ENCODE results near the gene RET.

RET gene

DNA sequence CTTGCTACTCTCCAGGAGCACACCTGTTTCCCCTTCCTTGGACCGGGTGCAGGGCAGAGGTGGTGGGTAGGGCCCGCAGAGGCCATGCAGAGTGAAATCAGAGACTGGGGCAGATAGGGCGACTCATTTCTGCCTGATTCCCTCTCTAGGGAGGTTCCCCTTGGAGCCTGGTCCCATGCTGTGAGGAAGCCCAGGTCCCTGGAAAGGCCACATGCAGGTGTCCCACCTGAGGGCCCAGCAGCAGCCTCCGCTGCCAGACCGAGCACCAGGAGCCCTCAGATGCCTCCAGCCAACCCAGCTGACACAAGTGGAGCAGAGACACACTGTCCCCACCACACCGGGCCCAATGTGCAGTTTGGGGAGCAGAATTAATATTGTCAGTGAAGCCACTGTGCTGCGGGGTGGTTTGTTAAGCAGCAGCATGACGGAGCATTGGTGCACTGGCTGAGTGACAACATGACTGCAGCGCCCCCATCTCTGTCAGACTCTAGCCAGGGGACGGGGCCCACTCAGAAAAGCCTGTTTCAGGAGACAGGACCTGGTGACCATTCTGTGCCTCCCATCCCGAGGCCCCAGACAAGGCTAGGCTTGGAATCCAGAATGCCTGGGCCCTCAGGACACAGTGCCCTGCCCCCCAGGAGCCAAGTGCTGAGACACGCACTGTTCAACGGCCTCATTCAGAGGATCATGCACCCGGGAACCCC is 30.4 kb upstream of the RET start:
- Histone ChIP-seq H3K4me3 (ENCODE audit: low read depth in 1 of 2, low read length in 2 of 2) (no peak overlapping the region), H3K27me3 (ENCODE audit: low read depth, low read length) (peaks cover 3% of the 10 kb centered on the region), H3K9me3 (ENCODE audit: control insufficient read depth in 1 of 2, low read length in 2 of 2) (no peaks in the 10 kb centered on the region), H3K27ac (ENCODE audit: low read length) (no peak overlapping the region), H3K4me1 (ENCODE audit: control insufficient read depth in 1 of 2, insufficient read depth in 2 of 2, low read length in 2 of 2) (no peaks in the 10 kb centered on the region), H3K36me3 (ENCODE audit: control insufficient read depth in 1 of 2, insufficient read depth in 2 of 2, low read length in 2 of 2) (no peaks in the 10 kb centered on the region)

DNA sequence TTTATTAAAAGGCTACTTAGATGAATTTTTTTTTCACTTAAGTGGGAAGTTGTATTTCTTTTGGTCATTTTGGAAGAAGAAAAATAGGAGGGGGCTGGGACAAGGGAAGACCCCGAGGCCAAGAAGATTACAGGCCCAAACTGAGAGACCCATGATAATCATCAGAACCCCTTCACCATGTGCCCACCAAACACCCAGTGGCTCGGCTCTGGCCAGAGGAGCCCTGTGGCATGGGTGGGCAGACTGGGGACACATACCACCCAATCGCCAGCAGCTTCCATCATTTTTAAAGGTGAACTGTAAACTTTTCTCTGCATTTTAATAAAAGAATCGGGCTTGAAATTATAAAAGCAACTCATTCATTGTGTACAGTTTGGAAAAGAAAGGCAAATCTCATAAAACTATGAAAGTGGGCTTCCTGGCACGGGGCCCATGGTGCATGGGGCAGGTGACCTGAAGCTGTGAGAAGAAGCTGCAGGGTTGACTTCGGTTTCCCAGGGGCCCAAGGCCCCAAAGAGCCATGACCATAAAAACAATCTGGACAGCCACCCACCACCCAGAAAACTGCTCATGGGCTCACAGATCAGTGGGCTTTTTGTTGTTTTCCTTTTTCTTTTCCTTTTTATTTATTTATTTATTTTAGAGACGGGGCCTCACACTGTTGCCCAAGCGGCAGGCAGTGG is 29.4 kb upstream of the RET start:
- Histone ChIP-seq H3K36me3 (ENCODE audit: control insufficient read depth in 1 of 2, insufficient read depth in 2 of 2, low read length in 2 of 2) (no peaks in the 10 kb centered on the region), H3K4me1 (ENCODE audit: control insufficient read depth in 1 of 2, insufficient read depth in 2 of 2, low read length in 2 of 2) (no peaks in the 10 kb centered on the region), H3K4me3 (ENCODE audit: low read depth in 1 of 2, low read length in 2 of 2) (no peak overlapping the region), H3K27me3 (ENCODE audit: low read depth, low read length) (peaks cover 3% of the 10 kb centered on the region), H3K9me3 (ENCODE audit: control insufficient read depth in 1 of 2, low read length in 2 of 2) (no peaks in the 10 kb centered on the region), H3K27ac (ENCODE audit: low read length) (no peak overlapping the region)

DNA sequence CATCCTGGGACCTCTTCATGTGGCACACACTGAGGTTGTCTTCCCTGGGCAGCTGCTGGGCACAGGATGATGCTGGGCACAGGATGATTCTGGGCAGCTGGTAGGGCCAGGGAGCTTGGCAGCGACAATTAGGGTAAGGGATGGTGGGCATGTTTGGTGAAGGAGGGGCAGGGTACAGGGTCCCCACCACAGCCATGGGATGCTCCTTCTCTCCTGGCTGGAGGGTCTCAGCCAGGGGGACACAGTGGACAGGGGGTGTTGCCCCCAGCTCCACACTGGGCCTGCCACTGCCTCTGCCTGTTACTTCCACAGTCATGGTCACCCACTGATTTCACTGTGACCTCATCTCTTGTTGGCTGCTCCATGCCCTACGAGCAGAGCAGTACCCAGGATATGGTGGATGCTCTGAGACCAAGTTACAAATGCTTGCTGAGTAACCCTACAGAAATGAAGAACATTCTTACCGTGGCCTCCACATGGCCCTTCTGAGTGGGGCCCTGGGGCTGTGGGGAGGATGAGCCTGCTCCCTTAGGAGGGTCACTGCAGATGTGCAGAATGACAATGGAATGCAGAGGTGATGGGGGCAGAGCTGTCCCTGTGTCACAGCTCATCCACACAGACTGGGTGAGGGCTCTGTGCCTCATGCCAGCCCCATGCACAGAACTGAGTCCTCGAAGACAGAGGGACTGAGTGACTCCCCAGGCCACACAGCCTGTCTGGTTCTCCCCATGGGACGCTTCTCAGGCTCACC is 28.4 kb upstream of the RET start:
- Histone ChIP-seq H3K4me3 (ENCODE audit: low read depth in 1 of 2, low read length in 2 of 2) (no peak overlapping the region), H3K9me3 (ENCODE audit: control insufficient read depth in 1 of 2, low read length in 2 of 2) (no peaks in the 10 kb centered on the region), H3K4me1 (ENCODE audit: control insufficient read depth in 1 of 2, insufficient read depth in 2 of 2, low read length in 2 of 2) (no peaks in the 10 kb centered on the region), H3K27me3 (ENCODE audit: low read depth, low read length) (peaks cover 3% of the 10 kb centered on the region), H3K27ac (ENCODE audit: low read length) (no peak overlapping the region), H3K36me3 (ENCODE audit: control insufficient read depth in 1 of 2, insufficient read depth in 2 of 2, low read length in 2 of 2) (no peaks in the 10 kb centered on the region)

DNA sequence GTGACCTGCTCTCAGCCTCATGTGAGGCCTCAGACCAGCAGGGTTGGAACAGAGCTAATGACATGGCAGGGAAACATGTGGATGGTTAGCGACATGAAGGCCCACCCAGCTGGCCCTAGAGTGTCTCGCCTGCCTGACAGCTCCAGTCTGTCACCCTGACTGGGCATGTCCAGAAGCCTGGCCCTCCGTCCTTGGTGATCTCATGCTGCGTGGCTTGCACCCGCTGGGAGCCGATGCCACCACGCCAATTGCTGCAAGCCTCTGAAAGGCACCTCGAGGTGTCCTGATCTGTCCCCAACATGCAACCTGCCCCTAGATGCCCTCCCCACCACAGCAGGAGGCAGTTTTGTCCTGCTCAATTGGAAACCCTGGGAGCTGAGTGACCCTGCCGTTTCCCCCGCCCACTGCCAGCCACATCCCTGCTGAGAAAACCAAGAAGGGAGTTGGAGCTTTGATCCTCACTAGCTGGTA is 27.8 kb upstream of the RET start:
- Histone ChIP-seq H3K36me3 (ENCODE audit: control insufficient read depth in 1 of 2, insufficient read depth in 2 of 2, low read length in 2 of 2) (no peaks in the 10 kb centered on the region), H3K4me3 (ENCODE audit: low read depth in 1 of 2, low read length in 2 of 2) (no peak overlapping the region), H3K27ac (ENCODE audit: low read length) (no peak overlapping the region), H3K27me3 (ENCODE audit: low read depth, low read length) (peaks cover 3% of the 10 kb centered on the region), H3K9me3 (ENCODE audit: control insufficient read depth in 1 of 2, low read length in 2 of 2) (no peaks in the 10 kb centered on the region), H3K4me1 (ENCODE audit: control insufficient read depth in 1 of 2, insufficient read depth in 2 of 2, low read length in 2 of 2) (no peaks in the 10 kb centered on the region)

DNA sequence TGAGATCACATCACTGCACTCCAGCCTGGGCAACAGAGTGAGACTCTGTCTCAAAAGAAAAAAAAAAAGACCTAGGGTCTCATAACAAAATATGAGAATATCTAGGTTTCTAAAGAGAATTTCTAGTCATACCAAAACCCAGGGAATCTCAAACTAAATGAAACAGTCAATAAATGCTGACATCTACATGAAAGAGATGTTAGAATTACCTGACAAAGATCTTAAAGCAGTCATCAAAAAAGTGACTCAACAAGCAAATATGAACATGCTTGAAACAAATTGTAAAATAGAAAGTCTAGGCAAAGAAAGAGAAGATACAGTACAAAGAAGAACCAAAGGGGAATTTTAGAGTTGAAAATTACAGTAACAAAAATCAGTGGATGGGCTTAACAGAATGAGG is 26.9 kb upstream of the RET start:
- peaks cover 3% of the 10 kb centered on the region for H3K27me3 ChIP-seq (ENCODE audit: low read depth, low read length)
- no peak overlapping the region for H3K4me3 ChIP-seq (ENCODE audit: low read depth in 1 of 2, low read length in 2 of 2)
- no peaks in the 10 kb centered on the region for H3K36me3 ChIP-seq (ENCODE audit: control insufficient read depth in 1 of 2, insufficient read depth in 2 of 2, low read length in 2 of 2)
- no peaks in the 10 kb centered on the region for H3K9me3 ChIP-seq (ENCODE audit: control insufficient read depth in 1 of 2, low read length in 2 of 2)
- H3K4me1 ChIP-seq (ENCODE audit: control insufficient read depth in 1 of 2, insufficient read depth in 2 of 2, low read length in 2 of 2), result no peaks in the 10 kb centered on the region
- no peak overlapping the region for H3K27ac ChIP-seq (ENCODE audit: low read length)

DNA sequence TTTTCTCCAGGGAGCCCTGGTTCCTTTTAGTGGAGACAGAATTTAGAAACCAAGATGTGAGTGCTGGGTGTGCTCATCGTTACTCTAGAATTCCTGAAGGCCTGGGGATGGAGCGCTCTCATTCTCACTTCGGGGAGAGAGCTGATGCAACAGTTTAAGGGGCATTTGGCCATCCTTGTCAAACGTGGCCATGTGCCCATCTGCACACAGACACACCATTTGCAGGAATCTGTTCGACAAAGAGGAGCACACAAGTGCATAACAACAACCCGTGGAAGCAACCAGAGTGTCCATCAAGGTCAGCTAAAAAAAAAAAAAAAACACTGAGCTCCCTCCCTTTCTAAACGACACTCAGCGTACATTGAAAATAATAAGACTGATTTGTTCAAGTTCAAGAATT is 23.0 kb upstream of the RET start:
- no peaks in the 10 kb centered on the region for H3K9me3 ChIP-seq (ENCODE audit: control insufficient read depth in 1 of 2, low read length in 2 of 2)
- no peak overlapping the region for H3K4me3 ChIP-seq (ENCODE audit: low read depth in 1 of 2, low read length in 2 of 2)
- H3K27ac ChIP-seq (ENCODE audit: low read length), result no peak overlapping the region
- H3K27me3 ChIP-seq (ENCODE audit: low read depth, low read length), result no peaks in the 10 kb centered on the region
- no peaks in the 10 kb centered on the region for H3K36me3 ChIP-seq (ENCODE audit: control insufficient read depth in 1 of 2, insufficient read depth in 2 of 2, low read length in 2 of 2)
- no peaks in the 10 kb centered on the region for H3K4me1 ChIP-seq (ENCODE audit: control insufficient read depth in 1 of 2, insufficient read depth in 2 of 2, low read length in 2 of 2)

DNA sequence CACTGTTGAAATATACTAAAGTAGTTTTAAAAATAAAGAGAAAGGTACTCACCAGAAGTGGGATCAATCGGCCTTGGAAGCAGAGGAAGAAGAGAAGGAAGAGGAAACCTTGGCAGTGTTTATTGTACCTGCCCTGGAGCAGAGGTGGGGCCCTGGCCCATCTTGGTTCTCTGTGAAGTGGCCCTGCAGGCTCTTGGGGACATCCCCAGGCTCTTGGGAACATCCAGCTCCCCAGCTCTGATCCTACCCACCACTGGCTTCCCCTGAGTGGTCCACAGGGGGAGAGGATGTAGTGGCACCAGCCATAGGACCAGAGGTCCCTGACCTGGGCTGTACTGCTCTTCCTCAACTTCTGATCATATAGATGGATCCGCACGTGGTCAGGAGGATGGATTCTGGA is 22.3 kb upstream of the RET start:
- no peaks in the 10 kb centered on the region for H3K4me1 ChIP-seq (ENCODE audit: control insufficient read depth in 1 of 2, insufficient read depth in 2 of 2, low read length in 2 of 2)
- H3K9me3 ChIP-seq (ENCODE audit: control insufficient read depth in 1 of 2, low read length in 2 of 2), result no peaks in the 10 kb centered on the region
- no peaks in the 10 kb centered on the region for H3K27me3 ChIP-seq (ENCODE audit: low read depth, low read length)
- H3K27ac ChIP-seq (ENCODE audit: low read length), result no peak overlapping the region
- H3K36me3 ChIP-seq (ENCODE audit: control insufficient read depth in 1 of 2, insufficient read depth in 2 of 2, low read length in 2 of 2), result no peaks in the 10 kb centered on the region
- no peak overlapping the region for H3K4me3 ChIP-seq (ENCODE audit: low read depth in 1 of 2, low read length in 2 of 2)

DNA sequence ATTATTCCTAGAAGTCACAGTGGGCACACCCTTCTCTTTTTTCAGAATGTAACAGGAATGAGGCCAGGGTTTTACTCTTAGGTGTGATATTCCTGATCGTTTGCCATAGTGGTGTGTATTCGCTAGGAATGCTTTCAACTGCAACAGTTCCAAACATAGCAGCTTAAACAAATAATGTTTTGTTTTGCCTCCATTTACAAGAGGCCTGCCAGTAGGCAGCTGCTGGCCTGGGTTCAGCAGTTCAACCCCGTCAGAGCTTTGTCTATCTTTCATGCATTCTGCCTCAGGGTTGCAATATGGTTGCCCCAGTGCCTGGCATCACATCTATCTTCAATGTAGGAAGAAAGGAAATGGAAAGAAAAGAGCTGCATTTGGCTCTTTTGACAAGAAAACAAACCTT is 21.7 kb upstream of the RET start:
- no peaks in the 10 kb centered on the region for H3K36me3 ChIP-seq (ENCODE audit: control insufficient read depth in 1 of 2, insufficient read depth in 2 of 2, low read length in 2 of 2)
- H3K27ac ChIP-seq (ENCODE audit: low read length), result no peak overlapping the region
- H3K4me3 ChIP-seq (ENCODE audit: low read depth in 1 of 2, low read length in 2 of 2), result no peak overlapping the region
- H3K4me1 ChIP-seq (ENCODE audit: control insufficient read depth in 1 of 2, insufficient read depth in 2 of 2, low read length in 2 of 2), result no peaks in the 10 kb centered on the region
- H3K27me3 ChIP-seq (ENCODE audit: low read depth, low read length), result no peaks in the 10 kb centered on the region
- H3K9me3 ChIP-seq (ENCODE audit: control insufficient read depth in 1 of 2, low read length in 2 of 2), result no peaks in the 10 kb centered on the region

DNA sequence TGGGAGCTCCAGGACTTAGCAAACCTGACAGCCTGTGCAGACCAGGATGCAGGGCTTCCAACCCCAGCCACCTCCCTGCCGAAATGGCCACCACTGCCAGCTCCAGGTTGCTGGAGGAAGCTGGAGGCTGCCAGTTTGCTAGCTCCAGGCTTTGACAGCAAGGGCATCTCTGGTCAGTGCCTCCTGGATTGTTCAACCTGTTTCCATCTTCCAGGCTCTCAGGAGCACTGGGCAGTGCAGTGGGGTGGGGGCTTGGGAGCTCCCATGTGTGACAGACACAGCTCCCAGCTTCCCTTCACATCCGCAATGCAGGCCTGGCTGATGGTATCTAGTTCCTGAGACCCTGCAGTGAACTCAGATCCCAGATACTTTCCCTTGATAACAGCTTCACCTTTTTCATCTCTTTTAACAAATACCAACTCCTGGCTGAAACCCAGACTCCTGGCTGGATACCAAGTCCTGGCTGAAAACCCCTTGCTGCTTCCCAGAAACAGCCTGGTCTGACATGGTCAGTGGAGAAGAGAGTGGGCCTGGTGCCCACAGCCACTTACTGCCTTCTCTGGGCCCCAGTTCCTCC is 20.8 kb upstream of the RET start:
- H3K27me3 ChIP-seq (ENCODE audit: low read depth, low read length), result no peaks in the 10 kb centered on the region

DNA sequence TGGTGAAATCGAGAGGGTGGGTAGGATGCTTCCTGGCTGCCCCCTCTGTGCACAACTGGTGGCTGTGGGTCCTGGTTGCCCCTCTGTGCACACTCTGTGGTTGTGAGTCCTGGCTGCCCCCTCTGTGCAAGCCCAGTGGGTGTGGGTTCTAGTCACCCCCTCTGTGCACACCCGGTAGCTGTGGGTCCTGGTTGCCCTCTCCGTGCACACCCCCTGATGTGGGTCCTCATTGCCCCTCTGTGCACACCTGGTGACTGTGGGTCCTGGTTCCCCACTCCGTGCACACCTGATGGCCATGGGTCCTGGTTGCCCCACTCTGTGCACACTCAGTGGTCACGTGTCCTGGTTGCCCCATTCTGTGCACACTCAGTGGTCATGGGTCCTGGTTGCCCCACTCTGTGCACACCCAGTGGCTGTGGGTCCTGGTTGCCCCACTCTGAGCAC is 20.3 kb upstream of the RET start:
- Histone ChIP-seq H3K27me3 (ENCODE audit: low read depth, low read length) (no peaks in the 10 kb centered on the region), H3K4me1 (ENCODE audit: control insufficient read depth in 1 of 2, insufficient read depth in 2 of 2, low read length in 2 of 2) (no peaks in the 10 kb centered on the region), H3K9me3 (ENCODE audit: control insufficient read depth in 1 of 2, low read length in 2 of 2) (no peaks in the 10 kb centered on the region), H3K4me3 (ENCODE audit: low read depth in 1 of 2, low read length in 2 of 2) (no peak overlapping the region), H3K36me3 (ENCODE audit: control insufficient read depth in 1 of 2, insufficient read depth in 2 of 2, low read length in 2 of 2) (no peaks in the 10 kb centered on the region), H3K27ac (ENCODE audit: low read length) (no peak overlapping the region)

More for the DNA sequence above, 20.8 kb upstream of the RET start:
- Histone ChIP-seq H3K9me3 (ENCODE audit: control insufficient read depth in 1 of 2, low read length in 2 of 2) (no peaks in the 10 kb centered on the region), H3K36me3 (ENCODE audit: control insufficient read depth in 1 of 2, insufficient read depth in 2 of 2, low read length in 2 of 2) (no peaks in the 10 kb centered on the region), H3K4me3 (ENCODE audit: low read depth in 1 of 2, low read length in 2 of 2) (no peak overlapping the region), H3K4me1 (ENCODE audit: control insufficient read depth in 1 of 2, insufficient read depth in 2 of 2, low read length in 2 of 2) (no peaks in the 10 kb centered on the region), H3K27ac (ENCODE audit: low read length) (no peak overlapping the region)

DNA sequence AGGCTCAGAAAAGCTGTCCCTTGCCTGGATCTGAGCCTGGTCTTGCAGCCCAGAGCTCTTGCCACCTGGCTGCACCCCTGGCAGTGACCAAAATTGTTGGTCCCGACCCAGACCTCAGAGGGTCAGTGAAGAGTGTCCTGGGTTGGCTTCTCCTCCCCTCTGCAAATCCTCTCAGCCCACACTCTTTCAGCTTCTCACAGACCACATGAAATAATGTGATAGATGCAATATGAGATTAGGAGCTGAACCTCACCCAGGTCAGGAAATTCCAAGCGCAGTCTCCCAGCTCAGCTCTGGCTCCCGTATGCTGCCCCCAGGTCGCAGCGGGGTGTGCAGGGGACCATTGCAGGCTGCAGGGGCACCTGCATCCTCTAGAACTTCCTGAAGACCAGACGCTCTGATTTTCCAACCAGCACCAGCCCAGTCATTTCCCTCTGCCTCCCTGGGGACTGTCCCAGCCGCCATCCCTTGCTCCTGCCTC is 19.6 kb upstream of the RET start:
- no peaks in the 10 kb centered on the region for H3K27me3 ChIP-seq (ENCODE audit: low read depth, low read length)
- no peak overlapping the region for H3K4me3 ChIP-seq (ENCODE audit: low read depth in 1 of 2, low read length in 2 of 2)
- H3K27ac ChIP-seq (ENCODE audit: low read length), result no peak overlapping the region
- H3K9me3 ChIP-seq (ENCODE audit: control insufficient read depth in 1 of 2, low read length in 2 of 2), result no peaks in the 10 kb centered on the region
- no peaks in the 10 kb centered on the region for H3K4me1 ChIP-seq (ENCODE audit: control insufficient read depth in 1 of 2, insufficient read depth in 2 of 2, low read length in 2 of 2)
- no peaks in the 10 kb centered on the region for H3K36me3 ChIP-seq (ENCODE audit: control insufficient read depth in 1 of 2, insufficient read depth in 2 of 2, low read length in 2 of 2)
